DND-41 (cell line): ENCODE results near the gene IPCEF1.

Experiments used
- EZH2 ChIP-seq: IDR thresholded peaks from 3 replicates; pipeline ENCODE4 v1.6.1; 2012; ENCODE audit warnings: borderline replicate concordance, low read depth, mild to moderate bottlenecking, moderate library complexity, low read length, inconsistent platforms; ENCODE audit not compliant: severe bottlenecking
- TF ChIP-seq, protein P1 (sequence below): IDR thresholded peaks from 2 replicates; pipeline ENCODE4 v1.5.1; 2012; ENCODE audit warnings: borderline replicate concordance, low read length, moderate library complexity, mild to moderate bottlenecking; ENCODE audit not compliant: poor library complexity, severe bottlenecking; ENCODE audit errors: extremely low read depth

GRCh38 chr6:154406301-154406700, 49.7 kb upstream of the IPCEF1 start:
- TF ChIP-seq, protein P1, sequence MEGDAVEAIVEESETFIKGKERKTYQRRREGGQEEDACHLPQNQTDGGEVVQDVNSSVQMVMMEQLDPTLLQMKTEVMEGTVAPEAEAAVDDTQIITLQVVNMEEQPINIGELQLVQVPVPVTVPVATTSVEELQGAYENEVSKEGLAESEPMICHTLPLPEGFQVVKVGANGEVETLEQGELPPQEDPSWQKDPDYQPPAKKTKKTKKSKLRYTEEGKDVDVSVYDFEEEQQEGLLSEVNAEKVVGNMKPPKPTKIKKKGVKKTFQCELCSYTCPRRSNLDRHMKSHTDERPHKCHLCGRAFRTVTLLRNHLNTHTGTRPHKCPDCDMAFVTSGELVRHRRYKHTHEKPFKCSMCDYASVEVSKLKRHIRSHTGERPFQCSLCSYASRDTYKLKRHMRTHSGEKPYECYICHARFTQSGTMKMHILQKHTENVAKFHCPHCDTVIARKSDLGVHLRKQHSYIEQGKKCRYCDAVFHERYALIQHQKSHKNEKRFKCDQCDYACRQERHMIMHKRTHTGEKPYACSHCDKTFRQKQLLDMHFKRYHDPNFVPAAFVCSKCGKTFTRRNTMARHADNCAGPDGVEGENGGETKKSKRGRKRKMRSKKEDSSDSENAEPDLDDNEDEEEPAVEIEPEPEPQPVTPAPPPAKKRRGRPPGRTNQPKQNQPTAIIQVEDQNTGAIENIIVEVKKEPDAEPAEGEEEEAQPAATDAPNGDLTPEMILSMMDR: no peak
- no peak for TF ChIP-seq EZH2
